Epidermal melanocyte (primary cell): Measurements from ENCODE around the gene ACOX3.

Source experiments
- DNase-seq: peaks from one replicate; pipeline ENCODE4 v3.0.0; 2011; ENCODE audit warnings: low spot score; ENCODE audit not compliant: insufficient read length

The ACOX3 gene

GRCh38 chr4:8340781-8341241, 99.7 kb downstream of the ACOX3 start:
- no peak for DNase-seq

- no peak for DNase-seq
Measured at GRCh38 chr4:8338351-8338961, 102.1 kb downstream of the ACOX3 start.

GRCh38 chr4:8336412-8337075, 104.0 kb downstream of the ACOX3 start:
- no peak for DNase-seq

GRCh38 chr4:8335848-8336247, 104.7 kb downstream of the ACOX3 start:
- DNase-seq = peak; percentile 3

- DNase-seq = peak; percentile 6
Measured at GRCh38 chr4:8334786-8335460, 105.6 kb downstream of the ACOX3 start.

GRCh38 chr4:8333726-8334460, 106.6 kb downstream of the ACOX3 start:
- peak; percentile 5 for DNase-seq

- DNase-seq = no peak
Measured at GRCh38 chr4:8332891-8333331, 107.6 kb downstream of the ACOX3 start.

- peak; percentile 10 for DNase-seq
Measured at GRCh38 chr4:8332038-8332857, 108.3 kb downstream of the ACOX3 start.

GRCh38 chr4:8331575-8331955, 109.0 kb downstream of the ACOX3 start:
- DNase-seq = peak; percentile 4

GRCh38 chr4:8330821-8331574, 109.5 kb downstream of the ACOX3 start:
- DNase-seq = peak; percentile 16

- DNase-seq = no peak
Measured at GRCh38 chr4:8329859-8330761, 110.4 kb downstream of the ACOX3 start.

- DNase-seq = no peak
Measured at GRCh38 chr4:8329560-8329858, 111.0 kb downstream of the ACOX3 start.

GRCh38 chr4:8328866-8329559, 111.5 kb downstream of the ACOX3 start:
- peak; percentile 1 for DNase-seq

- no peak for DNase-seq
Measured at GRCh38 chr4:8328456-8328855, 112.1 kb downstream of the ACOX3 start.

- DNase-seq = no peak
Measured at GRCh38 chr4:8326206-8326605, 114.3 kb downstream of the ACOX3 start.

- DNase-seq = peak; percentile 6
Measured at GRCh38 chr4:8325291-8325973, 115.1 kb downstream of the ACOX3 start.

GRCh38 chr4:8324640-8325239, 115.8 kb downstream of the ACOX3 start:
- peak; percentile 12 for DNase-seq
